Upper lobe of left lung (tissue), 6 donors: ENCODE measurements around the gene NT5C1A. TPM values are rescaled to one million over a fixed set of nuclear protein-coding genes. Genes with fewer than 3 reads are reported as not detected.
A peak's percentile ranks its signal among the peaks of the same experiment; 100 is the strongest.

Experiments
- ATAC-seq, 2 donors: fragments of 200-7000 bp; cut with Tn5 transposase; one replicate each; pipeline ENCODE4 v1.9.1; 2022; ENCODE audit warnings: mild to moderate bottlenecking in 2 of 2, moderate library complexity in 2 of 2; ENCODE audit not compliant: low FRiP score in 2 of 2
- DNase-seq, 2 donors: peaks; one replicate each; pipeline ENCODE4 v3.0.0-alpha.2; 2019 to 2020
- H3K27ac ChIP-seq, 4 donors: fragments of 200-600 bp; sonication (generic); one replicate each; pipeline ENCODE4 v1.5.1; 2016 to 2019
- H3K27me3 ChIP-seq, 4 donors: fragments of 200-600 bp; sonication (generic); one replicate each; pipeline ENCODE4 v1.5.1; 2017 to 2019
- H3K36me3 ChIP-seq, 4 donors: fragments of 200-600 bp; sonication (generic); one replicate each; pipeline ENCODE4 v1.5.1; 2016 to 2019
- H3K4me1 ChIP-seq, 4 donors: fragments of 200-600 bp; sonication (generic); one replicate each; pipeline ENCODE4 v1.5.1; 2018 to 2019
- H3K4me3 ChIP-seq, 4 donors: fragments of 200-600 bp; sonication (generic); one replicate each; pipeline ENCODE4 v1.5.1; 2017 to 2019; ENCODE audit warnings: mild to moderate bottlenecking in 2 of 4, moderate library complexity in 1 of 4
- H3K9me3 ChIP-seq, 4 donors: fragments of 200-600 bp; sonication (generic); one replicate each; pipeline ENCODE4 v1.5.1; 2018 to 2019
- CTCF ChIP-seq, 6 experiments: fragments of 450-650 bp in 4 of 6; fragments of 200-600 bp in 2 of 6; sonication (generic) in 2 of 6; IDR thresholded peaks; one replicate each; pipeline ENCODE4 v1.5.1; 2016 to 2019; ENCODE audit warnings: antibody characterized with exemption in 6 of 6
- EP300 ChIP-seq, 4 donors: sonication (generic); formaldehyde crosslinking; IDR thresholded peaks; one replicate each; pipeline ENCODE4 v1.5.1; 2017; ENCODE audit warnings: antibody characterized with exemption in 4 of 4, control low read depth in 2 of 4
- POLR2A ChIP-seq, 4 donors: fragments of 450-650 bp; IDR thresholded peaks; one replicate each; pipeline ENCODE4 v1.5.1; 2016 to 2017; ENCODE audit warnings: antibody characterized with exemption in 4 of 4, mild to moderate bottlenecking in 2 of 4
- POLR2AphosphoS5 ChIP-seq, 2 donors: sonication (generic); formaldehyde crosslinking; IDR thresholded peaks; one replicate each; pipeline ENCODE4 v1.5.1; 2017; ENCODE audit warnings: antibody characterized with exemption in 2 of 2
- WGBS, 2 donors: methylation state at CpG; one replicate each; pipeline ENCODE4 v1.1.5; 2017 to 2018; 5-methylcytosine and 5-hydroxymethylcytosine counted together
- total RNA-seq, 6 donors: library from RNA; depleted of rRNA in 4 of 6; stranded (reverse); fragments of >200 nt in 4 of 6; gene quantifications; one replicate each; pipeline versions ENCODE4 v1.1.0 to v1.2.1, GENCODE V29; 2016 to 2021
- donor health status: DM: no; HTN: no; CAD: no; lungs with moderate emphysema.
- donor health status: DM: no; HTN: yes; CAD: no; lungs with severe emphysema.

NT5C1A gene
- 1 to 10 TPM in 3 of 6 donors, under 1 TPM in 1, not detected in 2; 0.37 to 5.5 (median 2.6) TPM for total RNA-seq

DNA sequence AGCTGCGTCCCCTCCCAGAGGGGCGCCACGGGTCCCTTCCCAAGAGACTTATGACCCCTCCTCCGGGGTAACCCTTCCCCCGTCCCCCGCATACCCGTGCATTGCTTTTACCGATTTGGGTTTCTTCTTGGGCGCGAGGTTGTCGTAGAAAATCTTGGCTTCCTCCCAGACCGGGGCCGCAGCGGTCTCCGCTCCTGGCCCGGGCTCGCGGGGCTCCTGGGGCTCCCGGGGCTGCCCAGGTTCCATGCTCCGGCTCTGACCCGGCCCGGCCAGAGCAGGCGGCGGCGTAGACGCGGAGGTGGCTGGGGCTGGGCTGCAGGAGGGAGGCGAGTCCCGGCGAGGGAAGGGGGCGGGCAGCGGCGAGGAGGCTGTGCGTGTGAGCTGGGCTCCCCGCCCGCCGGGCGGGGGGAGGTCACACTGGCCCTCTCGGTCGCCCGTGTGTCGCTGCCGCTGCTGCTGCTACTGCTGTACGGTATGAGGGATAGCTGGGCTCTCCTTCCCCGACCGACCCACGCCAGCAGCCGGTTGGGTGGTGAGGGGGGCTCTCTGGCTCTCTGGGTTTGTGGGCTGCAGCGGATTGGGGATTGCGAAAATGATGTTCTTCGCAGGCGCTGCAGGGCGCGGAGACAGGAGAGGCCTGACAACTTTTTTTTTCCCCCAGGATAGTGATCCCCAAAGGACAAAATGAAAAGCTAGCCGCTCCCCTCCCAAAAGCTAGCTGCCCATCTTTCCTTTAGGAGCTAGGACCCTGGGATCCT, at the start of gene NT5C1A:
Gene NT5C1A, minus strand, starts transcription at position 315 of the 758 bp plus-strand sequence. Its CDS starts 69 bp downstream, at position 246.
- ATAC-seq, result peak; percentile 17 to 76

GRCh38 chr1:39721664-39722063, 49.8 kb upstream of the NT5C1A start:
- DNase-seq (no peak), ATAC-seq (no peak)
- Histone ChIP-seq H3K27me3 (no peaks in the 10 kb centered on the region), H3K36me3 (no peaks in the 10 kb centered on the region), H3K9me3 (no peaks in the 10 kb centered on the region), H3K4me1 (peaks cover 0 to 2% (median 0%) of the 10 kb centered on the region in 4 donors), H3K4me3 (no peak overlapping the region), H3K27ac (no peak overlapping the region)
- TF ChIP-seq POLR2A (IDR thresholded peaks at IDR 0.05) (no peak), POLR2AphosphoS5 (IDR thresholded peaks at IDR 0.05) (no peak), CTCF (IDR thresholded peaks at IDR 0.05) (no peak), EP300 (IDR thresholded peaks at IDR 0.05) (no peak)

More for the DNA sequence above, at the start of gene NT5C1A:
- peak within 1 kb of the TSS; percentile 10 to 49 (median 42) for H3K4me3 ChIP-seq
- no peaks in the 10 kb centered on the region for H3K36me3 ChIP-seq
- no peak within 1 kb of the TSS for H3K27ac ChIP-seq
- DNase-seq, result peak in 1 of 2 donors; percentile 89
- peaks cover 0 to 17% (median 7%) of the 10 kb centered on the region in 4 donors for H3K27me3 ChIP-seq
- no peak for TF ChIP-seq CTCF (IDR thresholded peaks at IDR 0.05)
- TF ChIP-seq POLR2A (IDR thresholded peaks at IDR 0.05), result no peak
- no peak for TF ChIP-seq POLR2AphosphoS5 (IDR thresholded peaks at IDR 0.05)
- no peak for TF ChIP-seq EP300 (IDR thresholded peaks at IDR 0.05)
- WGBS, 2 donors, result 1 to 50% methylated on average over 1 to 29 of the region's 55 CpGs
- H3K9me3 ChIP-seq, result no peaks in the 10 kb centered on the region
- H3K4me1 ChIP-seq, result peaks cover 14 to 26% (median 21%) of the 10 kb centered on the region in 4 donors

DNA sequence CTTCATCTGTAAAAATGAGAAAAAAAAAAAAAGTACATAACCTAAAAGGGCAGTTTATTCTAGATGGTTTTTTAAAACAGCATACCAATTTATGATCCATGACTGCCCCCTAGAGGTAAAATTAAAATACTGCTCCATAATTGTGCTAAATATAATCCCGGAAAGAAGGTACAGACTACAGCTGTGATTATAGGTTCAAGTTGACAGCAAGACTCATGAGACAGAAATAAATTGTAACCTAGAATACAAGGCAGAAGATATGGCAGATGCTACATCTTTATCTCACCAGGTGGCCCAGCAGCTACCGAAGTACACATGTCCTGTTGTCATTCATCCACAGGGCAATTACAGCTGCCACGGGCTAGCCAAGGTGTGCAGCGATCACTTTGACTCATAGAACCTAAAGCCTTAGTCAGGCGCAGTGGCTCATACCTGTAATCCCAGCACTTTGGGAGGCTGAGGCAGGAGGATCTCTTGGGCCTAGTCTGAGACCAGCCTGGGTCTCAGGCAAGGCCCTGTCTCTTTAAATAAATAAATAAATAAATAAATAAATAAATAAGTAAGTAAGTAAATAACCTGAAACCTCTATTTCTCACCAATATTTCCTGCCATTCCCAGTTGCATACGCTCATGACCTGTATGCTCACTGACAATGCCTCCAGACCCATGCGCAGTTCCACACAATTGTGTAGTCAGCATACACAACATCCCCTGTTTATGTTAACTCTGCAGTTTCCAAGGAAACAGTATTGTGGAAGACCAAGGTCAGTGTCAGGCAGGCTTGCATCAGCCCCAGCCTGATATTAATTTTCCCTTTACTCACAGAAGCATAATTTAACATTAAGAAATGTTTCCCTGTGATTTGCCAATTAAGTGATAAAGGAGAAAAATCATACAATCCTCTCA, 48.4 kb upstream of the NT5C1A start:
- ATAC-seq, result peak; percentile 46 to 85
- no peaks in the 10 kb centered on the region for H3K36me3 ChIP-seq
- H3K9me3 ChIP-seq, result no peaks in the 10 kb centered on the region
- peaks cover 0 to 2% (median 0%) of the 10 kb centered on the region in 4 donors for H3K4me1 ChIP-seq
- no peak overlapping the region for H3K27ac ChIP-seq
- DNase-seq, result no peak
- no peak overlapping the region for H3K4me3 ChIP-seq
- no peaks in the 10 kb centered on the region for H3K27me3 ChIP-seq
- 40 to 43% methylated on average over 7 of the region's 7 CpGs for WGBS, 2 donors
- TF ChIP-seq CTCF (IDR thresholded peaks at IDR 0.05) (peak; percentile 52 to 78 (median 69)), POLR2A (IDR thresholded peaks at IDR 0.05) (no peak), EP300 (IDR thresholded peaks at IDR 0.05) (no peak), POLR2AphosphoS5 (IDR thresholded peaks at IDR 0.05) (no peak)

- Histone ChIP-seq H3K9me3 (no peaks in the 10 kb centered on the region), H3K36me3 (no peaks in the 10 kb centered on the region), H3K27ac (no peak overlapping the region), H3K27me3 (no peaks in the 10 kb centered on the region), H3K4me1 (peaks cover 0 to 2% (median 0%) of the 10 kb centered on the region in 4 donors), H3K4me3 (no peak overlapping the region)
- no peak for DNase-seq
- WGBS, 2 donors, result 48 to 59% methylated on average over 6 of the region's 6 CpGs
- TF ChIP-seq POLR2A (IDR thresholded peaks at IDR 0.05), result no peak
- TF ChIP-seq POLR2AphosphoS5 (IDR thresholded peaks at IDR 0.05), result no peak
- no peak for TF ChIP-seq EP300 (IDR thresholded peaks at IDR 0.05)
- no peak for TF ChIP-seq CTCF (IDR thresholded peaks at IDR 0.05)
- ATAC-seq, result no peak
Observed at GRCh38 chr1:39717809-39718208, 45.9 kb upstream of the NT5C1A start.
